Measurements from ENCODE around the gene GPRC5A.
"Not testable (repeated sequence)": the region's sequence is repeated elsewhere in the genome, so short reads cannot be mapped to it uniquely, and the experiment has no call there.

The GPRC5A gene, protein sequence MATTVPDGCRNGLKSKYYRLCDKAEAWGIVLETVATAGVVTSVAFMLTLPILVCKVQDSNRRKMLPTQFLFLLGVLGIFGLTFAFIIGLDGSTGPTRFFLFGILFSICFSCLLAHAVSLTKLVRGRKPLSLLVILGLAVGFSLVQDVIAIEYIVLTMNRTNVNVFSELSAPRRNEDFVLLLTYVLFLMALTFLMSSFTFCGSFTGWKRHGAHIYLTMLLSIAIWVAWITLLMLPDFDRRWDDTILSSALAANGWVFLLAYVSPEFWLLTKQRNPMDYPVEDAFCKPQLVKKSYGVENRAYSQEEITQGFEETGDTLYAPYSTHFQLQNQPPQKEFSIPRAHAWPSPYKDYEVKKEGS

DNA sequence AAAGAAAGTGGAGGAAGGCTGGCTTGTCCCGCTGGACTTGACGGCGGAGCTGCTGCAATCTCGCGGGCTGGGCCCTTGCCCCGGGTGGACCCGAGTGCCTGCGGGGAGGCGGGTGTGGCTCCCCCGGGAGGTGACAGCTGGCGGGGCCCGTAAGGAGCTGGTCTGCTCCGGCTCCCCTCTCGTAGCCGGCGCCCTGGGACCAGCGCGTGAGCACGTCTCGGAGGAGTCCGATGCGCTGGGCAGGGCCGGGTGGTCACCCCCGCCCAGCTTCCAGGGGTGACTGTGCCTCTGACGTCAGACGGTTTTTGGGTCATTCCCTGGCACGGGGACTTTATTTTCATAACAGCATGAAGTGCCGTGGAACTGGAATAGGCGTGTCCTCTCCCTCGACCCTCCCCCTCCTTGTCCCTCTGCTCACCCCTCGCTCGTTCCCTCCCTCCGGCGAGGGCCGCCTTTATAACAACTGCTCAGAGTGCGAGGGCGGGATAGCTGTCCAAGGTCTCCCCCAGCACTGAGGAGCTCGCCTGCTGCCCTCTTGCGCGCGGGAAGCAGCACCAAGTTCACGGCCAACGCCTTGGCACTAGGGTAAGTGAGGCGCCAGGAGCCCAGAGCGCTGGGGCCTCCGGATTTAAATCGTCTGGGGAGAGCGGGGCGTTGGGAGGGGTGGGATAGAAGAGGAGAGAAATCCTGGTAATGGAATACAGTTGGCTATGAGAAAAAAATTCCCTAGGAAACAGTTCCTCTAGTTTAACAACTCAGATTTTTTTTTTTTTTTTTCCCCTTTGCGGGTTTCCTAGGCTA, at the start of gene GPRC5A:
TSS of gene GPRC5A (plus strand) at position 483 of the 801 bp plus-strand sequence. CDS start 16,688 bp downstream, outside the sequence.
- DNase-seq (ENCODE audit: low spot score) = peak; percentile 54

DNA sequence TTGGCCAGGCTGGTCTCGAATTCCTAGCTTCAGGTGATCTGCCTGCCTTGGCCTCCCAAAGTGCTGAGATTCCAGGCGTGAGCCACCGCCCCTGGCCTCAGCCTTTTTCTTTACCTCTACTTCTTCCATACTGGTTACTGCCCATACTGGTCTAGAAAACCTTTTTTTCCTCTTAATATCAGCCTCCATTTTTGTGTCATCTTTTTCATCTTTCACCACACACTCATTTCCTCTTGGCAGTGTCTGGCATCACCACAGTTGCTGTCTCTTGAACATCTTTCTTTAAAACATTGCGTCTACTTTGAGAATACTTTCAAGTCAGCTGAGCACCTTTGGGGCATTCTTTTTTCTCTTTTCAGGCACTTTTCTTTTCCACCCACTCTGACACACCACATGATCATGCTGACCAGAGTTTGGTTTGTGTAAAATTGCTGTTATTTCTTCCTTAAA, 45.5 kb upstream of the GPRC5A start:
- no peak for DNase-seq (ENCODE audit: low spot score)

DNA sequence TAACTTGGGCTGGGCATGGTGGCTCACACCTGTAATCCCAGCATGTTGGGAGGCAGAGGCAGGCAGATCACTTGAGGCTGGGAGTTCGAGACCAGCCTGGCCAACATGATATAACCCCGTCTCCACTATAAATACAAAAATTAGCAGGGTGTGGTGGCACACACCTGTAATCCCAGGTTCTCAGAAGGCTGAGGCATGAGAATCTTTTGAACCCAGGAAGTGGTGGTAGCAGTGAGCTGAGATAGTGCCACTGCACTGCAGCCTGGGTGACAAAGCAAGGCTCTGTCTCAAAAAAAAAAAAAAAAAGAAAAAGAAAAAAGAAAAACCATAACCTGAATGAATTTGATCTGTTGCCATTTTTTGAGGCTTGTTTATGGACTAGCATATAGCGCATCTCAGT, 44.6 kb upstream of the GPRC5A start:
- not testable (repeated sequence) for DNase-seq (ENCODE audit: low spot score)

DNA sequence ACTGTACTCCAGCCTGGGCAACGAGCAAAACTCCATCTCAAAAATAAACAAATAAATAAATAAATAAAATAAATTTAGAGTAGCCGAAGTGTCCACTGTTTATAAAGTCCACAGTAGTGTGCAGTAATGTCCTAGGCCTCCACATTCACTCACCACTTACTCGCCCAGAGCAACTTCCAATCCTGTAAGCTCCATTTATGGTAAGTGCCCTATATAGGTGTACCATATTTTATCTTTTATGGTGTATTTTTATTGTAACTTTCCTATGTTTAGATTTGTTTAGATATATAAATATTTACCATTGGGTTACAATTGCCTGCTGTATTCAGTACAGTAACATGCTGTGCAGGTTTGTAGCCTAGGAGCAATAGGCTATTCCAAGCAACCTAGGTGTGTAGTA, 37.9 kb upstream of the GPRC5A start:
- DNase-seq (ENCODE audit: low spot score) = no peak

DNA sequence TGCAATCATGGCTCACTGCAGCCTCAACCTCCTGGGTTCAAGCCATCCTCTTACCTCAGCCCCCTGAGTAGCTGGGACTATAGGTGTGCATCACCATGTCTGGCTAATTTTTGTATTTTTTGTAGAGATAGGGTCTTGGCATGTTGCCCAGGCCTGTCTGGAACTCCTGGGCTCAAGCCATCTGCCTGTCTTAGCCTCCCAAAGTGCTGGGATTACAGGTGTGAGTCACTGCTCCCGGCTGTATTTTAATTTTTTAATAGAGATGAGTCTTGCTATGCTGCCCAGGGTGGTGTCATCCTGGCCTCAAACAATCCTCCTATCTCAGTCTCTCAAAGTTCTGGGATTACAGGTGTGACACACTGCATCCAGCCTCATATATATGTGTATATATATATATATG, 31.7 kb upstream of the GPRC5A start:
- no peak for DNase-seq (ENCODE audit: low spot score)

DNA sequence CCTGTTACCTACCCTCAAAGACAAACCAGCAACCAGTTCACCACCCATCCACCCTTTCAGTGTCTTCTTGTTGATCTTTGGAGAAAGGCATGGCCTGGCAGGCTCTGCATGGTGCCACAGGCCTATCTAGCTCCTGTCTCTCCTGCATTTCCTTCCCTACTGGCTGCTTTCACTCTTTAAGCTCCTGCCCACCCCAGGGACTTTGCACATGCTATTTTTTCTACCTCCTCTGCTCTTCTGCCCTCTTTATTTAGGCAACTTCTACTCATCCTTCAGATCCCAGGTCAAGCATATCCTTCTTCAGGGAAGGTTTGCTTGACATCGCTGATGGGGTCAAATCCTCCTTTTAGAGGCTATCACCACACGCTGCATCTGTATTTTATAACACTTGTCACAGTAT, 27.1 kb upstream of the GPRC5A start:
- no peak for DNase-seq (ENCODE audit: low spot score)

DNA sequence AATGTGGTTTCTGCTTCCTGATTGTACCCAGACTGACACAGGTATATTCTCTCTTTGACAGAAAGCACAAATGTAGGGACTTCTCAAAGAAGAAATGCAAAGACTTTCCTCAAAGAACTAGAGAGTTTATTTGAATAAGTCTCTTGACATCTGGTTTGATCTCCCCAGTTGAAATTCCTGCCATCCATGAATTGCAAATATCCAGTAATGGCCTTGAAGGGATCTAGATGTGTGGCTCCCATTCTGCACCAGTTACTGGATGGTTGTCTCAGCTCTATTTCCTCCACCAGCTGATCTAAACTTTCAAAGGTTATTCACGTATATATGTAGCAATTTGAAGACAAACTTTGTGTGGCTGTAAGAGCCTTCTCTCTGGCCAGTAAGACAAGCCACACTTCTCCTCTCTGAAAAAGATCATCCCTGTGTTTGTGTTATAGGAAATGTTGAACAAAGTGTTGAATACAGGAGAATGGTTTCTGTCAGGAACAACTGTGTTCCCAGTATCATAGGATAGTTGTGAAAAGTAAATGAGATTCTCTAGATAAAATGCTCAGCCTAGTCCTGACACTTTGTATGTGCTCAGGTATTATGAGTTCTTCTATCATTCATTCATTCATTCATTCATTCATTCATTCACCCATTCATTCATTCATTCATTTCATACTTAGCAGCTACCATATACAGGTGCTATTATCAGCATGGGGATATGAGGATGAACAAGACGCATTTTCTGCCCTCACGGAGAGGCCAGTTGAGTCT, 22.7 kb upstream of the GPRC5A start:
- no peak for DNase-seq (ENCODE audit: low spot score)

DNA sequence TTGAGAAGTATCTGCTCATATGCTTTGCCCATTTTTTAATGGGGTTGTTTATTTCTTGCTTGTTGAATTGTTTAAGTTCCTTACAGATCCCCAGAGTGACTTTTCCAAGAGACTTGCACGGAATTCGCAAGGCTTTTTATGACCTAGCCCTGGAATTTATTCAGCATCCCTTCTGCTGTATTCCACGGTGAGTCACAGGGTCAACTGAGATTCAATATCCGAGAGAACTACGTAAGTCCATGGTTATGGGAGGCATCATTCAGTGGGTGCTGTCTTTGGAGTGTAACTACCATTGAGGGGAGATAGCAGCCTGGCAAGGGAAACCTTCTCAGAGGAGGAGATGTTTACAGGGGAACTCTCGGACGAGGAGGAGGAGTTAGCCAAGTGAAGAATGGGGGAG, 20.9 kb upstream of the GPRC5A start:
- no peak for DNase-seq (ENCODE audit: low spot score)

DNA sequence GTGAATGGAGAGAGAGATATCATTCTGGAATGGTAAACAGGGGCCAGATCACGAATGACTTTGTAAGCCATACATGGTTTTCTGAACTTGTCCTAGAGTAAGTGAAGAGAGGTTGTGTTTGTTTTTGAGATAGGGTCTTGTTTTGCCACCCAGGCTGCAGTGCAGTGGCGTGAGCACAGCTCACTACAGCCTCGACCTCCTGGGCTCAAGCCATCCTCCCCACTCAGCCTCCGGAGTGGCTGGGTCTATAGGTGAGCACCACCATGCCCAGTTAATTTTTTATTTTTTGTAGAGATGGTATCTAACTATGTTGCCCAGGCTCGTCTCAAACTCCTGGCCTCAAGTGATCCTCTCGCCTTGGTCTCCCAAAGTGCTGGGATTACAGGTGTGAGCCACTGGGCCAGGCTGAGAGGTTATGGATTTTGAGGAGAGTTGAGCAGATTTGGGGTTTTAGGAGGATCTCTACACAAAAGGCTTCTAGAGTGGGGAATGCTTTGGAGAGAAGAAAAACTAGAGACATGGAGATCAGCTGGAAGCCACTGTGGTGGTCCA, 19.7 kb upstream of the GPRC5A start:
- no peak for DNase-seq (ENCODE audit: low spot score)

DNA sequence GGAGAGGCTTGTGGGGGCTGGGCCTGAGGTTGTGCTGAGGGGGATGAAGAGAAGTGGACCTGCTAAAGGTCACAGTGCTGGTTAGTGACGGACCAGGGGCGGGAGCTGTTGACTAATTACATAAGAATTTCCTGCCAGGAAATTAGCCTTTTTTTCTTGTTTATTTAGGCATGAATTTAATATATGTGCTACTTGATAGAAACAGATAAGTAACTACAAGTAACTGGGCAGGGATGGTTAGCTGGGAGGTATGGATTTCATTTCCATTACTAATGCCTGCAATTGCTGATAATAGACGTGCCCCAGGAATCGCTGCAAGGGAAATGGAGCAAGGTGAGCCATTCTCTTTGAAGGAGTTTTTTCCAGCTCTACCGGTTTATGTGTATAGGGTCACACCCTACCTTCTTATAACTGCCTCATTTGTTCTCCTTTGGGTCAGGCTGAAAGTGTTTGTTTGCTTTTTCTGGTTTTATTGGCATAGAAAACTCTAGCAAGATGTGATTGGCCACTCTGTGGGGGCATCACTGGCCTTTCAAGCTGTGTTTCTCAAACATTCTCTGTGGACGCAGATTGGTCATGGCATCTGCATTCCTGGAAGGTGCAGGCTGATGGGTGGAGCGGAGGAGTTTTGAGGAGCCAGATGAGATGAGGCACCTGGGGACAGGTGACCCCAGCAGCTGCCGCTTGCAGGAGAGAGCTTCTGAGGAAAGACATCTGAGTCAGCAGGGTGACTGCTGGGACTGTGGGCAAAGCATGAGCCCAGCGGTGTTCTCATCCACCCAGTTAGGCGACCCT, 19.0 kb upstream of the GPRC5A start:
- peak; percentile 53 for DNase-seq (ENCODE audit: low spot score)

DNA sequence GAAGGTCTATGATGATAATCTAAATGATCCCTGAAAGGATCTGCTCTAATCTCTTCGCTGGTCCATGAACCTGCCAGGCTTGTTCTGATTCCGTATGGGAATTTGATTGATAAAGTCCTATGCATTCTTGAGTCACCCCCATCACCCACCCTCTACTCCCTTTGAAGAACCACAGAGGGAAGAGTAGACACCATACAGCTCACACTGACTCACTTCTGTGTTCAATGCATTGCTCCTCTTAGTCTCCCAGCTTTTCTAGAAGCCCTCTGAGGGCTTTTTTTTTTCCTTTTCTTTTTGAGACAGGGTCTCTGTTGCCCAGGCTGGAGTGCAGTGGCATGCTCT, 18.5 kb upstream of the GPRC5A start:
- no peak for DNase-seq (ENCODE audit: low spot score)

DNA sequence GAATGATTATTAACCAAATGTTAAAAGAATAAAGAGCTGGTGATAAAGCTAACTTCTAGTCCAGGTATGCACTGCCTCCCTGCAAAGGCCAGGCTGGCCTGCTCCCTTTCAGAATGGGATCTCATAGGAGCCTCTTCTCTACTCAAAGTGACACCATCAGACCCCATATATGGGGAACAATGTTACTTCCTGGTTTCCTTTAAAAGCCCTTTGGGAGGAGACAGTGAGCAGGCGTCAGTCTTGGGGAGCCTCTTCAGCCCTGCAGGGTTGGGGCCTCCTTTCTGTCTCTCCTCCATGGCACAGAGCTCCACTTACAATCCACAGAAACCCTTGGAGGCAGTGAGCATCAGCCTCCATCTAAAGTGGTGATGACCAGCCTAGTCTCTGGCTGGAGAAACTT, 17.3 kb upstream of the GPRC5A start:
- DNase-seq (ENCODE audit: low spot score) = no peak

DNA sequence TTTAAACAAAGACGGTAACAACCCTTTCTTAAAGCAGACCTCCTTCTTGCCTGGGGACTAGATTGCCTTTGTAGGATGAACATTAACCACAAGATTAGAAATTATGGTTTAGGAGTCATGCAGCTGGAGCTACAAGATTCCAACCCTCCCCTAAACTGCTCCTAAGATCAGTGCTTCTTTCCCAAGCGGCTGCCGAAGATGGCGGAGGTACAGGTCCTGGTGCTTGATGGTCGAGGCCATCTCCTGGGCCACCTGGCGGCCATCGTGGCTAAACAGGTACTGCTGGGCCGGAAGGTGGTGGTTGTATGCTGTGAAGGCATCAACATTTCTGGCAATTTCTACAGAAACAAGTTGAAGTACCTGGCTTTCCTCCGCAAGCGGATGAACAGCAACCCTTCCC, 16.1 kb upstream of the GPRC5A start:
- DNase-seq (ENCODE audit: low spot score) = not testable (repeated sequence)

DNA sequence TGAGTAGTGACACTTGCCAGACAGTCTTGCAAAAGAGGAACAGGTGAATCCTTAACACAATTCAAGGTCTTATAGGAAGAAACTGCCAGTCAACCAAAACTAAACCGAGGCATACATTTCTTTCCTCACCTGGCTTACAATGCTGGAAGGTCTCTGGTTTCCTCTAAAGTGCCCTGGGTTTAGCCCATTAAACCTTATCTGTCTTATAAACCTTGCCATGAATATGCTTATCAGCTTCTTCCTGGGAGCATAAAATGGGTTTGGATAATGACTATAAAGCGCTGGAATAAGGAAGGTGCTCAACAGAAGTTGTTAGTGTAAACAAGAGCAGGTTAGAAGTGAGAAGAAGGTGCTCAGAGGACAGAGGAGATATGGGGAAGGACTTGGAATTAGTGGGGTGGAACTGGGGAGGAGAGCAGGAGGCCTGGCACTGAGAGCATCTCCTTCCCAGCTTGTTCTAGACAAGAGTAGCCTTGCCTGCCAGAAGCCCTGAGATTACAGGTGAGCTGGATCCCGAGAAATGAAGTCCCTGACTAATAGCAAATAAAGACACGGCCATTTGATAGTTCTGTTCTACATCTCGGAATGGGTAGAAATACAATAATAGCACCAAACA, 14.1 kb upstream of the GPRC5A start:
- no peak for DNase-seq (ENCODE audit: low spot score)

DNA sequence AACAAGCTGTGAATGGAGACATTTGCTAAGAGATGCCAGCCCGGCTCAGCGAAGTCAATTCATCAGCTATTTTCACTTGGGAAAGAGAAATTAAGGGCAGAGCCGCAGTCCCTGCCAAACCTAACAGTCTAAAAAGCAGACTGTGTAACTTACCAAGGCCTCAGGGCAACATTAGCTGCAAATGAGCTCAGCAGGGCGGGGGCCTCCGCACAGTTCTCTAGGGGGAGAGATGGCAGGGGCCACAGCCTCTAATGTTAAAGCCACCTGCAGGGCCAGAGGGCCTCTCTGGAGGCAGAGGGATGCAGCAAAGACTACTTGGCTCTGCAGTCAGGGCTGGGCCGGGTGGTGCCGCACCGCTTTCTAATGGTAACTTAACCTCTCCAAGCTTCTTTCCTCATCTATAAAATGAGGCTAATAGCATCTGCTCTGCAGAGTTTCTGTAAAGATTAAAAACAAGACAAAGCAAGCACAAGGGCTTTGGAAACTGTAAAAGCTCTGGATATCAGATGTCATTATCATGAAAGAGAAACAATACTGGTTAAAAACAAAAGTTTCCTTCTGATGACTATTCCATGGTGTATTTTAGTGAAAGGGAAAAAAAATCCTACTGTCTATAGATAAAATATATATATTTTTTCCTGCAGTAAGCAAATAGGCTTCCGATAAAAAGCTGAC, 13.4 kb upstream of the GPRC5A start:
- DNase-seq (ENCODE audit: low spot score) = no peak

DNA sequence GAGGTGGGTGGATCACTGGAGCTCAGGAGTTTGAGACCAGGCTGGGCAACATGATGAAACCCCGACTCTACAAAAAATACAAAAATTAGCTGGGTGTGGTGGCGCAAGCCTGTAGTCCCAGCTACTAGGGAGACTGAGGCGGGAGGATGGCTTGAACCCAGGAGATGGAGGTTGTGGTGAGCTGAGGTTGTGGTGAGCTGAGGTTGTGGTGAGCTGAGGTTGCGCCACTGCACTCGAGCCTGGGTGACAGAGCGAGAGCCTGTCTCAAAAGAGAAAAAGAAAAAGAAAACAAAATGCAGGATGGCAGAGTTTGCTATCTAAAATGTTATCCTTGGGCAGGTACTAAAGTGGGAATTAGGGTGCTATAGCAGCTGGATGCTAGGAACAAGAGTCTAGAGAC, 10.8 kb upstream of the GPRC5A start:
- DNase-seq (ENCODE audit: low spot score) = no peak

DNA sequence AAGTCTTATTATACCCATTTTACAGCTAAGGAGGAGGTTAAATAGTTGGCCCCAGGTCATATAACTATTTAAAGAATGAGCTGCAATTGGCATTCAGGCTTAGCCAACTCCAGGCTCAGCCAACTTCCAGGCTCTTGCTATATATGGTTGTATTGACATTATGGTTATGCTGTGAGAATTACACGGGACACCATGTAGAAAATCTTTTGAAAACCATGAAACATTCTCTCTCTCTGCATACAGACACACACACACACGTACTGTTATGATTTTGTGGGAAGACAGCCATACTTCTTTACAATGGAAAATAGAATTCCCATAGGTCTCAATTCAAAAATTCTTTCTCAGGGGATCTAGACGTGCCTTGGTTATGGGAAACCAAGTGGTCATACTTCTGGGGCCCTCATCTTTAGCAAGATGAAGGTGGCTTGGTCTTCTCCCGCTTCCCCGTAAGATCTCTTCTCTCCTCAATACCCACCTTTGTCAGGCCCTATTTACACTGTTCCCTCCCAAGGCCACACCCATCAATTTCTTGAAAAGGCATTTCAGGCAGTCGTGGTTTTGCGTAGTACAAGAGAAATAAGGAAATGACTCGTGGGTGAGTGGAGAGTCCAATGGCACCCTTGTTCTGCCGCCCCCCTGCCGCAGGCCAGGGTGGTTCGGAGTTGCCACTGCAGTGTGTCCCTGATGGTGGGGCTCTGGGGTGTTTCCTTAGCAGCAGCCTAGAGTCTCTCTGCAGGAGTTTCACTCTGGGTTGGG, 10.0 kb upstream of the GPRC5A start:
- no peak for DNase-seq (ENCODE audit: low spot score)

DNA sequence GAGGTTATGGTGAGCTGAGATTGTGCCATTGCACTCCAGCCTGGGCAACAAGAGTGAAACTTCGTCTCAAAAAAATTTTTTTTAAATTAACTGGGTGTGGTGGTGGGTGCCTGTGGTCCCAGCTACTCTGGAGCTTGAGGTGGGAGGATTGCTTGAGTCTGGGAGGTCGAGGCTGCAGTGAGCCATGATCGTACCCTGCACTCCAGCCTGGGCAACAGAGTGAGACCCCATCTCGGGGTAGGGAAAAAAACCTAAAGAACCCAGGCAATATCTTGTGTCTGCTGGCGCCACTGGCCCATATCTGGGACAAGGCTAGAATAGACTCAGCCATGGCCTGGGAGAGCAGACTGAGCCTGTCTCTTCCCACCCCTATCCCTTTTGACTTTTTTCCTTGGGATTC, 9.1 kb upstream of the GPRC5A start:
- DNase-seq (ENCODE audit: low spot score) = no peak

DNA sequence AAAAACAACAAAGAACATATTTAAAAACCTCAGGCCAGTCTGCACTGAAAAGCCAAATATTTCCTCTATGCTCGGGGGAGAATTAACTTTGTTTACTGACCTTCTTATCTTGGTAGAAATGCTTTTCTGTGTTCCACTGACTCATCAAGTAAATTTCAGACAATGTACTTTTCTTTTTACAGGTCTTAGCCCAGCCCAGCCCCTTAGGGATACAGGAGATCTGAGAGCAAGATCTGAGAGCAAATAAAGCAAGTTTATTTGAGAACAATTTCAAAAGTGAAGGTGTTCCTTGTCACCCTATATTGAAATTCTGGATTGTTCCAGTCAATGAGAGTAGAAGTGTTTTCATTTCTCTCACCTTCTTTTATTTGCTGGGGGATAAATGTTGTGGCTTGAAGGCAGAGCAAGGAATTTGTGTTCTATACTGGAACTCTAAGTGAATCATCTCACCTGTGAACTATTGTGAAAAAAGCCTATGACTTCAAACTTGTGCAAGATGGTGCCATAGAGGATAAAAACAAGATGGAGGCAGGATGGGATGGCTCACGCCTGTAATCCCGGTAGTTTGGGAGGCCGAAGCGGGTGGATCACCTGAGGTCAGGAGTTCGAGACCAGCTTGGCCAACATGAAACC, 7.9 kb upstream of the GPRC5A start:
- no peak for DNase-seq (ENCODE audit: low spot score)

Data from HuH-7 (cell line).